ENCODE data around the gene CPNE1. TPM values are rescaled to one million over a fixed set of nuclear protein-coding genes. Genes with fewer than 3 reads are reported as not detected.
A peak's percentile ranks its signal among the peaks of the same experiment; 100 is the strongest.
"Not testable (repeated sequence)": the region's sequence is repeated elsewhere in the genome, so short reads cannot be mapped to it uniquely, and the experiment has no call there.

The CPNE1 gene
- 10 to 100 TPM; 67.5 to 82.7 (median 77.9) TPM for total RNA-seq
- polyA plus RNA-seq: 63.2 TPM
- long read RNA-seq, donor 1, transcript CPNE1-204 (16 exons, 1,928 nt): major isoform, 22 of 78 reads
- long read RNA-seq, donor 1, partial matches to known transcripts: 17 of 78 reads
- long read RNA-seq, donor 1, other reads (novel, unspliced or antisense): 38 of 78 reads
- long read RNA-seq, donor 2, transcript CPNE1-204 (16 exons, 1,928 nt): major isoform, 9 of 25 reads
- long read RNA-seq, donor 2, partial matches to known transcripts: 4 of 25 reads
- long read RNA-seq, donor 2, other reads (novel, unspliced or antisense): 12 of 25 reads
- long read RNA-seq, donor 3, transcript CPNE1-204 (16 exons, 1,928 nt): major isoform, 42 of 145 reads
- long read RNA-seq, donor 3, partial matches to known transcripts: 10 of 145 reads
- long read RNA-seq, donor 3, other reads (novel, unspliced or antisense): 92 of 145 reads
- long read RNA-seq, donor 4, transcript CPNE1-204 (16 exons, 1,928 nt): major isoform, 5 of 23 reads
- long read RNA-seq, donor 4, partial matches to known transcripts: 4 of 23 reads
- long read RNA-seq, donor 4, other reads (novel, unspliced or antisense): 14 of 23 reads

DNA sequence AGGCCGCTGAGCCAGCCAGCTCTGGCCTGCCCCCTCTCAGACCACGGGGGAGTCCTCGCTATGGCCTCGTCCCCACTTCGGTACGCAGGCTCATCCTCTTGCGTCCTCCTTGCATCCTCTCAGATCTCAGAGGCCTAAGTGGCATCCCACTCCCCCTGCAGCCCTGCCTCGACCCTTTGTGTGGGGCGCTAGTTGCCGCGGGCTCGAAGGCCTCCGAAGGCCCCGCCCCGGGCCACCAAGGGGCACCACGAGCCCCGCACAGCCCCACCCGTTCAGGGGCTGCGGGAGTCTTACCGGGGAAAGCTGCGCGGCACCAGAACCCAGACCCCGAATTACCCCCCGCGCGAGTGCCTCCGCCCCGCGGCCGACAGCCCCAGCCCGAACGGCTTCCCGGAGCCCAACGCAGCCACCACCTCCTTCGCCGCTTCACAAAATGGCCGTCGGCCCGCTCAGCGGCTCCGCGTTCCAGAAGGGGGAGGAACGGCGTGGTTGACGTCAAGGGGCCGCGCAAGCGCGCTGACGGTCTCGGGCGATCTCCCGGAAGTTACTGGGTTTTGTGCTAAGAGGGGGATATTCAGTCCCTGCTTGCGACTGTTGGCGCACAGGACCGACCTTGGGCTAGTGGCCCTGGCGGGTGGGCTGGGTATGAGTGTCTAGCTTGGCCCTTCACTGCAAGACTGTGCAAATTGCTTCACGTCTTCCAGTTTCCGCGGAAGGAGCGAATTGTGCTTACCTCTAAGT is at the start of gene CPNE1, which contains the start of gene RBM12:
Gene CPNE1, minus strand, starts transcription at position 435 of the 741 bp plus-strand sequence. CDS start 31,977 bp downstream, outside the sequence.
Gene RBM12, minus strand, starts transcription at position 435 of the 741 bp plus-strand sequence. CDS start 9,578 bp downstream, outside the sequence.
- ATAC-seq: peak; percentile 97 to 98
- peak within 1 kb of the TSS; percentile 72 for H3K4me3 ChIP-seq (ENCODE audit: low read length)
- H3K27me3 ChIP-seq (ENCODE audit: control insufficient read depth, insufficient read depth): no peaks in the 10 kb centered on the region
- H3K9me3 ChIP-seq (ENCODE audit: control insufficient read depth, low read length): no peaks in the 10 kb centered on the region
- H3K4me1 ChIP-seq (ENCODE audit: control insufficient read depth, insufficient read depth, low read length): peaks cover 5% of the 10 kb centered on the region
- peak; percentile 93 to 97 (median 96) for DNase-seq
- under 1% methylated on average over 61 of the region's 61 CpGs for WGBS
- H3K27ac ChIP-seq (ENCODE audit: low read length): peak within 1 kb of the TSS; percentile 93
- intact Hi-C loops (cut with DNase I): no loop called here

DNA sequence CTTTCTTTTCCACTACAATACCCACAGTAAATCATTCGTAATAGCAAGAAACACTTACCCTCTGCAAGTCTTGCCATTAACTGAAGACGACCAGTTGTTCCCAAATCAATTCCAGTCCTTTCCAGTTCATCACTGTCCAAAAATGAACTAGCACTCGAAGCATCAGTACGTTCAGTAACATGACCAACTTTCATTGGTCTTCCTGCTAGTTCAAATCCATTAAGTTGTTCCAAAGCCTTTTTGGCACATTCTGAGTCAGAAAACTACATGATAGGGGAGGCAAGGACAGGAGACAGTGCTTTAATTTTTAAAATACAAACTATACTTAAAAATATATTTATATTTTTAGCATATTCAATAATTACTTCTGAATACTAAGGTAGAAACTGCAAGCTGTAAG is 49.4 kb upstream of the CPNE1 start:
- H3K4me3 ChIP-seq (ENCODE audit: low read length): no peak overlapping the region
- H3K9me3 ChIP-seq (ENCODE audit: control insufficient read depth, low read length): no peaks in the 10 kb centered on the region
- H3K4me1 ChIP-seq (ENCODE audit: control insufficient read depth, insufficient read depth, low read length): no peaks in the 10 kb centered on the region
- WGBS: 63% methylated on average over 4 of the region's 4 CpGs
- H3K27ac ChIP-seq (ENCODE audit: low read length): no peak overlapping the region
- ATAC-seq: no peak
- H3K27me3 ChIP-seq (ENCODE audit: control insufficient read depth, insufficient read depth): no peaks in the 10 kb centered on the region
- no peak for DNase-seq
- intact Hi-C loops (cut with DNase I): no loop called here

DNA sequence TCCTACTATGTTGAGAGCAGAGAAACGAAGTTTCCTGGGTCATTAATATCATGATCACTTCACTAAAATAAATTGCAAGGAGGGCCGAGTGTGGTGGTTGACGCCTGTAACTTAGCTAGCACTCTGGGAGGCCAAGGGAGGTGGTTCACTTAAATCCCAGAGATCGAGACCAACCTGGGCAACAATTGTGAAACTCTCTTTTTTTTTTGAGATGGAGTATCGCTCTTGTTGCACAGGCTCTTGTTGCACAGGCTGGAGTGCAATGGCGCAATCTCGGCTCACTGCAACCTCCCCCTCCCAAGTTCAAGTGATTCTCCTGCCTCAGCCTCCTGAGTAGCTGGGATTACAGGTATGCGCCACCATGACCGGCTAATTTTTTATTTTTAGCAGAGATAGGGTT is 48.4 kb upstream of the CPNE1 start:
- DNase-seq; ATAC-seq; H3K4me3 ChIP-seq (ENCODE audit: low read length); H3K9me3 ChIP-seq (ENCODE audit: control insufficient read depth, low read length); H3K27me3 ChIP-seq (ENCODE audit: control insufficient read depth, insufficient read depth); H3K4me1 ChIP-seq (ENCODE audit: control insufficient read depth, insufficient read depth, low read length); H3K27ac ChIP-seq (ENCODE audit: low read length); intact Hi-C loops (cut with DNase I): not testable (repeated sequence)
- WGBS: 85% methylated on average over 9 of the region's 9 CpGs

DNA sequence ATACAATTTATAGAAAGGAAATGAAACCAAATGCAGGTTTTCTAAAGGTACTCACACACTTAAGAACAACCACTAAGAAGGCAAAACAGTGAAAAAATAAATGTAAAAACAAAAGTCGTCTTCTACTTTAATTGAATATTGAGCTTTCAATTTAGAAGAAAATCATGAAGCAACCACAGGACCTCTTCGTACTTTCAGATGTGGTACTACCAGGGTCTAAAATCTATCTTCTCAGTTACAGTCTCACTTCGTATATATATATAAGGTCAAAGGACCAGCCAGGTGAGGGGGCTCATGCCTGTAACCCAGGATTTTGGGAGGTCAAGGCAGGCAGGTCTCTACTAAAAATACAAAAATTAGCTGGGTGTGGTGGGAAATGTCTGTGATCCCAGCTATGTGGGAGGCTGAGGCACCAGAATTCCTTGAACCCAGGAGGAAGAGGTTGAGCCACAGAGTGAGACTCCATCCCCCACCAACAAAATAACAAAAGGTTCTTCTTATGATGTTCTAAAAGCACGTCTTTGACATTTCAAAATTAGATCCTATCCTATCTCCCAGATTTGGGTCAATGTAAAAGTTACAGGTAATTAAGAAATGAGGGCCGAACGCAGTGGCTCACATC is 47.0 kb upstream of the CPNE1 start:
- Histone ChIP-seq H3K4me3 (ENCODE audit: low read length) (no peak overlapping the region), H3K4me1 (ENCODE audit: control insufficient read depth, insufficient read depth, low read length) (no peaks in the 10 kb centered on the region), H3K9me3 (ENCODE audit: control insufficient read depth, low read length) (no peaks in the 10 kb centered on the region), H3K27ac (ENCODE audit: low read length) (no peak overlapping the region), H3K27me3 (ENCODE audit: control insufficient read depth, insufficient read depth) (no peaks in the 10 kb centered on the region)
- ATAC-seq: no peak
- intact Hi-C loops (cut with DNase I): no loop called here
- DNase-seq: no peak
- 72% methylated on average over 6 of the region's 6 CpGs for WGBS

DNA sequence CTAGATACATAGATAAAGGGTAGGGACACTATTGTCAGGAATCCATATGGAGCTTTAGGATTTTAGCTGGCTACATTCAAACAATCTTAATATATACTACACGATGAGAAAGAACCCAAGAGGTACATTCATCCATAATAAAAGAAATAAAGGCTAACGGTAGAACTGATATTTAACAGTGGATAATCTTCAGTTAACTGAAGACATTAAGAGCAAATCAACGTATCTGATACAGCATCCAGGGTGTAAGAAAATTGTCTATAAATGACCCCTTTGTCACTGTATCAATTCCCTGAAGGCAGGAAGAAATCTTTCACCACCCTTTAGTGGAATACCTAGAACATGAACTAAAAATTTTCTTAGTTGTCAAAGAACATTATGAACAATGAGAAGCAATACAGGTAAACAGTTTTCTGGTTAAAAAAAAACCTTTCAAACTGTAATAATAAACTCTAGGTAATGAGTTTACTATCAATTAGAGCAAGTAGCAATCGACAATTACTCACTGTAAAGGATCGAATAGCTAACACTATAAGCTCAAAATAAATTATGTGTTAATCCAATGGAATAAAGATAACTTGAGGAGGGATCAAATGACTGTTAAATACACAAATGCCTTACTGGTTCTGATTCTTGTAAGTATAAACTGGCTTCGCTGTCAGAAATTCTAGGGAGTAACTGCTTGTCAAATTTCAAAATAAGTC is 46.3 kb upstream of the CPNE1 start:
- ATAC-seq (no peak), DNase-seq (no peak)
- intact Hi-C loops (cut with DNase I): no loop called here
- Histone ChIP-seq H3K4me3 (ENCODE audit: low read length) (no peak overlapping the region), H3K27ac (ENCODE audit: low read length) (no peak overlapping the region), H3K4me1 (ENCODE audit: control insufficient read depth, insufficient read depth, low read length) (no peaks in the 10 kb centered on the region), H3K9me3 (ENCODE audit: control insufficient read depth, low read length) (no peaks in the 10 kb centered on the region), H3K27me3 (ENCODE audit: control insufficient read depth, insufficient read depth) (no peaks in the 10 kb centered on the region)
- 61% methylated on average over 6 of the region's 6 CpGs for WGBS

DNA sequence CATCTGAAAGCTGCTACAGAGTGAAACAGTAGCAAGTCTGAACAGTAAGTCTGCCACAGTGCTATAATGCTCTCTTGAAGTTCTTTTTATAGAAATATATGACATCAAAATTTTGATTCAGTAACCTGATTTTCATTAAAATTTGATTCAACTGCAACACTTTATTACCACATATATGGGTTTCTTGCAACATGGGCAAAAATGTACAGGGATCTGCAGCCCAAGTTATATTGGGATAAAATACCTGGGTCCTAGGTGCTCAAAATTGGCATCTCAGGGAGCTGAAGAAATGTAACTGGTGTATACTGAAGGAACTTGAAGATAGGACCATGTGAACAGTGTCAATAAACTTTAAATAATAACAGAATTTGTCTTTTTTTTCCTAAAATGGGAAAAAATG is 45.3 kb upstream of the CPNE1 start:
- no peak for DNase-seq
- Histone ChIP-seq H3K4me3 (ENCODE audit: low read length) (no peak overlapping the region), H3K9me3 (ENCODE audit: control insufficient read depth, low read length) (no peaks in the 10 kb centered on the region), H3K27ac (ENCODE audit: low read length) (no peak overlapping the region), H3K27me3 (ENCODE audit: control insufficient read depth, insufficient read depth) (no peaks in the 10 kb centered on the region), H3K4me1 (ENCODE audit: control insufficient read depth, insufficient read depth, low read length) (no peaks in the 10 kb centered on the region)
- no peak for ATAC-seq
- intact Hi-C loops (cut with DNase I): no loop called here

DNA sequence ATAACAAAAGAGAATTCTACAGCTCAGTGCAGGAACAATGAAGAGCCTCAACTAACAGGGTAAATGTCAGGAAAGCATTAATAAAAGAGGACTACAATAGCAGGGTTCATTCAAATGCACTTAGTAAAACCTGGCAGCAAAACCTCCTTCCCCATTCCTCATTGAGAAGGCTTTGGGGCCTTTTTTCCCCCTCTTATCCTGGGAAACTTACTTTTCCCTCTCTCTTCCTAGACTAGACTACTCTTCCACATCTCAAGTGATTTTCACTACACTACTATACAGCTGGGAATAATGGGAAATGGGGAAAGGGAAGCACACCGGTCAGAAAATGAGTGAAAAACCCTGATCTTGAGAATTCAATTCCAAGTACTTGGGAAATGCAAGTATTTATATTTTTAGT is 44.6 kb upstream of the CPNE1 start:
- Histone ChIP-seq H3K27me3 (ENCODE audit: control insufficient read depth, insufficient read depth) (no peaks in the 10 kb centered on the region), H3K4me3 (ENCODE audit: low read length) (no peak overlapping the region), H3K9me3 (ENCODE audit: control insufficient read depth, low read length) (no peaks in the 10 kb centered on the region), H3K4me1 (ENCODE audit: control insufficient read depth, insufficient read depth, low read length) (no peaks in the 10 kb centered on the region), H3K27ac (ENCODE audit: low read length) (no peak overlapping the region)
- no peak for DNase-seq
- intact Hi-C loops (cut with DNase I): no loop called here
- ATAC-seq: no peak
- 77% methylated on average over 1 of the region's 1 CpG for WGBS

DNA sequence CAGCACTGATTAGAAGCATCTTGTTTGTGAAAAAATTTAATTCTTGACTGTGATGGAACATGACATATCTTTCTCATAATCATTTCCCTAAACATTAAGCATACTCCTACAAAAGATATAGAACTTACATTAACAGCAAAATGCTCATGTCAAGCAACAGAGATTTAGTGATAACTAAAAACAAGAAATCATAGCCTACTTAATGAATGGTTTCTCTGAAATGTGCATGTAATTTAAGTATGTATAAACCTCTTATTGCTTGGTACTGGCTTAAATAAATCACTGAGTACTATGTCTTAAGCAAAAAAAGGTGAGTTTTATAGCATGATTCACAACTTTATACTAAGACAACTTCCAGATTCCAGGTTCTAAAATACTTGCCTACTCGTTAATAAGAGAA is 43.8 kb upstream of the CPNE1 start:
- ATAC-seq (no peak), DNase-seq (no peak)
- Histone ChIP-seq H3K9me3 (ENCODE audit: control insufficient read depth, low read length) (no peaks in the 10 kb centered on the region), H3K27ac (ENCODE audit: low read length) (no peak overlapping the region), H3K27me3 (ENCODE audit: control insufficient read depth, insufficient read depth) (no peaks in the 10 kb centered on the region), H3K4me1 (ENCODE audit: control insufficient read depth, insufficient read depth, low read length) (no peaks in the 10 kb centered on the region), H3K4me3 (ENCODE audit: low read length) (no peak overlapping the region)
- intact Hi-C loops (cut with DNase I): no loop called here
- WGBS: 40% methylated on average over 1 of the region's 1 CpG

DNA sequence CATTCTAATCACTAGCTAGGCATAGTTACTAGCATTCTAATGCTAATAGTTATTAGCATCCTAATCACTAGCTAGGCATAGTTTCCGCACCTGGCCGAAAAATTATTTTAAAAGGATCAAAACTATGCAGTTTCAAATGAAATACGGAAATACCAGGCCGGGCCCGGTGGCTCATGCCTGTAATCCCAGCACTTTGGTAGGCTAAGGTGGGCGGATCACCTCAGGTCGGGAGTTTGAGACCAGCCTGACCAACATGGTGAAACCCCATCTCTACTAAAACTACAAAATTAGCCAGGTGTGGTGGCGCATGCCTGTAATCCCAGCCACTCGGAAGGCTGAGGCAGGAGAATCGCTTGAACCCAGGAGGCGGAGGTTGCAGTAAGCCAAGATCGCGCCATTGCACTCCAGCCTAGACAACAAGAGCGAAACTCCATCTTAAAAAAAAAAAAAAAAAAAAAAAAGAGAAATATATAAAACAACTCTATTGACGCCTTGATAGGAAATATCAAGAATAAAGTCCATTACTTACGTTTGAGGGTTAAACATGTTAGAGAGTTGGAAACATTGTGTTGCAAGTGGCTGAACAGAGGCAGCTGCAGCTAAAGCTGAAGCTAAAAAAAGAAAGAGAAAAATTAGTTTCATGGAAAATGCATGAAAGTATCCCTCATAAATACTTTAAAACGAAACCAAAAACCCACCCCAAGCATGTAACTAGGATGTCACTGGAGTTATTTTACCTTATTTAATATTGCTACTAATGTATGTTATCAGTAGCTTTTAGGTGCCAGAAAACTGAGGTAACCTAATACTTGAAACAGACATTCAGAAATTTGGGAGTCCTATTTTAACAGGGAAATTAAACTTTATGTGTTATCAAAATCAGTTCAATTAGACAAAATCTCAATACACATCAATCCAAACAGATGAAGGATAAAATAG is 42.2 kb upstream of the CPNE1 start:
- WGBS: 89% methylated on average over 17 of the region's 17 CpGs
- H3K9me3 ChIP-seq (ENCODE audit: control insufficient read depth, low read length); intact Hi-C loops (cut with DNase I); H3K4me1 ChIP-seq (ENCODE audit: control insufficient read depth, insufficient read depth, low read length); H3K27ac ChIP-seq (ENCODE audit: low read length); DNase-seq; H3K27me3 ChIP-seq (ENCODE audit: control insufficient read depth, insufficient read depth); H3K4me3 ChIP-seq (ENCODE audit: low read length); ATAC-seq: not testable (repeated sequence)

DNA sequence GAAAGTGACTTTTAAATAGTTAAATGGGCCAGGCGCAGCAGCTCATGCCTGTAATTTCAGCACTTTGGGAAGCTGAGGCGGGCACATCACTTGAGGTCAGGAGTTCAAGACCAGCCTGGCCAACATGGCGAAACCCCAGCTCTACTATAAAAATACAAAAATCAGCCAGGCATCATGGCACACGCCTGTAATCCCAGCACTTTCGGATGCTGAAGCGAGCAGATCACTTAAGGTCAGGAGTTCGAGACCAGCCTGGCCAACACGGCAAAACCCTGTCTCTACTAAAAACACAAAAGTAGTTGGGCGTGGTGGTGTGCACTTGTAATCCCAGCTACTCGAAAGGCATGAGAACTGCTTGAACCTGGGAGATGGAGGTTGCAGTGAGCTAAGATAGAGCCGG is 41.2 kb upstream of the CPNE1 start:
- H3K9me3 ChIP-seq (ENCODE audit: control insufficient read depth, low read length); ATAC-seq; H3K27ac ChIP-seq (ENCODE audit: low read length); H3K4me3 ChIP-seq (ENCODE audit: low read length); H3K27me3 ChIP-seq (ENCODE audit: control insufficient read depth, insufficient read depth); intact Hi-C loops (cut with DNase I); H3K4me1 ChIP-seq (ENCODE audit: control insufficient read depth, insufficient read depth, low read length); DNase-seq: not testable (repeated sequence)
- 81% methylated on average over 11 of the region's 11 CpGs for WGBS

All from right cardiac atrium (tissue), 5 donors.